Aorta (tissue), 5 donors: Measurements from ENCODE around the gene ITGA2B. TPM values are rescaled to one million over a fixed set of nuclear protein-coding genes. Genes with fewer than 3 reads are reported as not detected.
"Not testable (repeated sequence)": the region's sequence is repeated elsewhere in the genome, so short reads cannot be mapped to it uniquely, and the experiment has no call there.

ENCODE experiments used
- ATAC-seq: fragments of 200-7000 bp; cut with Tn5 transposase; one replicate; pipeline ENCODE4 v1.9.1; 2022; ENCODE audit warnings: moderate library complexity; ENCODE audit not compliant: low FRiP score
- DNase-seq, 2 donors: peaks; one replicate each; pipeline ENCODE4 v3.0.0-alpha.2; 2020
- H3K27ac ChIP-seq, 2 donors: one replicate each; pipeline ENCODE4 v1.5.1; 2013; ENCODE audit warnings: low read length in 2 of 2, mild to moderate bottlenecking in 2 of 2, moderate library complexity in 2 of 2, control low read depth in 1 of 2, inconsistent platforms in 1 of 2, low read depth in 1 of 2
- H3K27me3 ChIP-seq, 2 donors: one replicate each; pipeline ENCODE4 v1.6.1; 2013; ENCODE audit warnings: control low read depth in 1 of 2, low read length in 1 of 2, mild to moderate bottlenecking in 1 of 2, moderate library complexity in 1 of 2; ENCODE audit not compliant: insufficient read depth in 2 of 2, control insufficient read depth in 1 of 2
- H3K36me3 ChIP-seq, 2 donors: one replicate each; pipeline ENCODE4 v1.6.1; 2013; ENCODE audit warnings: control low read depth in 1 of 2, low read length in 1 of 2, mild to moderate bottlenecking in 1 of 2; ENCODE audit not compliant: insufficient read depth in 2 of 2, control insufficient read depth in 1 of 2
- H3K4me1 ChIP-seq, 2 donors: one replicate each; pipeline ENCODE4 v1.6.1; 2013; ENCODE audit warnings: low read length in 2 of 2, control low read depth in 1 of 2, mild to moderate bottlenecking in 1 of 2, moderate library complexity in 1 of 2; ENCODE audit not compliant: insufficient read depth in 2 of 2, control insufficient read depth in 1 of 2
- H3K4me3 ChIP-seq, 2 donors: one replicate each; pipeline ENCODE4 v1.5.1; 2013; ENCODE audit warnings: low read length in 2 of 2, control low read depth in 1 of 2, mild to moderate bottlenecking in 1 of 2
- H3K9me3 ChIP-seq: one replicate; pipeline ENCODE4 v1.6.1; 2013; ENCODE audit warnings: mild to moderate bottlenecking, low read length; ENCODE audit not compliant: control insufficient read depth
- WGBS, 2 donors: extraction: QIAGEN DNeasy Blood & Tissue Kit; methylation state at CpG; one replicate each; pipeline ENCODE4 v1.1.7; 2013; 5-methylcytosine and 5-hydroxymethylcytosine counted together
- intact Hi-C, 2 donors: fragments of 100-400 bp; cut with DNase I; formaldehyde crosslinking; loops; one replicate each; pipeline versions ENCODE4 v1.14.2 to v1.15.0; 2022
- polyA plus RNA-seq, 2 donors: library from polyadenylated mRNA; stranded (reverse); fragments of 200-250 nt; gene quantifications; one replicate each; pipeline ENCODE4 v1.2.3, GENCODE V29; 2013
- total RNA-seq, 2 donors: library from RNA; stranded (reverse); fragmentation: NEBNext Ultra II Directional; extraction: Animal tissue kit (Norgen Biotek cat#: 25700); gene quantifications; one replicate each; pipeline ENCODE4 v1.2.1, GENCODE V29; 2021
- donor health status: healthy with polysubstance abuse.
- donor health status: Bipolar disorder and iron deficiency.
- donor health status: DM: no; HTN: no; CAD: no.
- donor health status: DM: no; HTN: no; CAD: no.
- donor health status: DM: yes; HTN: yes; CAD: no.

Gene ITGA2B
- total and polyA plus RNA-seq, 4 donors, result 0.38 to 3.4 (median 2.2) TPM

DNA sequence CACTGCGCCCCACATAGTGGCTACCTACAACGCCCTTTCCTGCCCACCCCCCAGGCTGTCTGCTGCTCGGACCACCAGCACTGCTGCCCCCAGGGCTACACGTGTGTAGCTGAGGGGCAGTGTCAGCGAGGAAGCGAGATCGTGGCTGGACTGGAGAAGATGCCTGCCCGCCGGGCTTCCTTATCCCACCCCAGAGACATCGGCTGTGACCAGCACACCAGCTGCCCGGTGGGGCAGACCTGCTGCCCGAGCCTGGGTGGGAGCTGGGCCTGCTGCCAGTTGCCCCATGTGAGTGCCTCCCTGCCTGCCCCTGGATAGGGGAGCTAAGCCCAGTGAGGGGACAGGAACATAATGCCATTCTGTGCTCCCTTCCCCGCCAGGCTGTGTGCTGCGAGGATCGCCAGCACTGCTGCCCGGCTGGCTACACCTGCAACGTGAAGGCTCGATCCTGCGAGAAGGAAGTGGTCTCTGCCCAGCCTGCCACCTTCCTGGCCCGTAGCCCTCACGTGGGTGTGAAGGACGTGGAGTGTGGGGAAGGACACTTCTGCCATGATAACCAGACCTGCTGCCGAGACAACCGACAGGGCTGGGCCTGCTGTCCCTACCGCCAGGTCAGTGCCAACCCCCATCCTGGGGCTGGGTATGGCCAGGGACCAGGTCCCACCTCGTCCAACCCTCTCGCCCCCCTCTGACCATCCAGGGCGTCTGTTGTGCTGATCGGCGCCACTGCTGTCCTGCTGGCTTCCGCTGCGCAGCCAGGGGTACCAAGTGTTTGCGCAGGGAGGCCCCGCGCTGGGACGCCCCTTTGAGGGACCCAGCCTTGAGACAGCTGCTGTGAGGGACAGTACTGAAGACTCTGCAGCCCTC, 37.3 kb downstream of the ITGA2B start:
- WGBS, 2 donors, result 83 to 84% methylated on average over 36 of the region's 36 CpGs
- no peak for ATAC-seq
- DNase-seq, result peak in 1 of 2 donors; percentile 49
- Histone ChIP-seq H3K4me3 (no peak overlapping the region), H3K9me3 (no peaks in the 10 kb centered on the region), H3K4me1 (no peaks in the 10 kb centered on the region), H3K27me3 (no peaks in the 10 kb centered on the region), H3K27ac (no peak overlapping the region), H3K36me3 (no peaks in the 10 kb centered on the region)
- intact Hi-C loops, result no loop called here

DNA sequence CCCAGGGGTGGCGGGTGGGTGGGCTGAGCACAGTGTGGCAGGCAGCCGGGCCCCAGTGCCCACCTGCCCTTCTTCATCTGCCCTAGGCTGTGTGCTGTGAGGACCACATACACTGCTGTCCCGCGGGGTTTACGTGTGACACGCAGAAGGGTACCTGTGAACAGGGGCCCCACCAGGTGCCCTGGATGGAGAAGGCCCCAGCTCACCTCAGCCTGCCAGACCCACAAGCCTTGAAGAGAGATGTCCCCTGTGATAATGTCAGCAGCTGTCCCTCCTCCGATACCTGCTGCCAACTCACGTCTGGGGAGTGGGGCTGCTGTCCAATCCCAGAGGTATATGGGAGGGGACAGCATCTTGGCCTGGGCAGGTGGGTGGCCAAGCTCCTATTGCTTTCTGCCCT, 38.0 kb downstream of the ITGA2B start:
- Histone ChIP-seq H3K27ac (no peak overlapping the region), H3K9me3 (no peaks in the 10 kb centered on the region), H3K27me3 (no peaks in the 10 kb centered on the region), H3K4me3 (no peak overlapping the region), H3K36me3 (no peaks in the 10 kb centered on the region), H3K4me1 (no peaks in the 10 kb centered on the region)
- DNase-seq, result peak in 1 of 2 donors; percentile 18
- intact Hi-C loops, result no loop called here
- WGBS, 2 donors, result 87% methylated on average over 8 of the region's 8 CpGs
- ATAC-seq, result no peak

DNA sequence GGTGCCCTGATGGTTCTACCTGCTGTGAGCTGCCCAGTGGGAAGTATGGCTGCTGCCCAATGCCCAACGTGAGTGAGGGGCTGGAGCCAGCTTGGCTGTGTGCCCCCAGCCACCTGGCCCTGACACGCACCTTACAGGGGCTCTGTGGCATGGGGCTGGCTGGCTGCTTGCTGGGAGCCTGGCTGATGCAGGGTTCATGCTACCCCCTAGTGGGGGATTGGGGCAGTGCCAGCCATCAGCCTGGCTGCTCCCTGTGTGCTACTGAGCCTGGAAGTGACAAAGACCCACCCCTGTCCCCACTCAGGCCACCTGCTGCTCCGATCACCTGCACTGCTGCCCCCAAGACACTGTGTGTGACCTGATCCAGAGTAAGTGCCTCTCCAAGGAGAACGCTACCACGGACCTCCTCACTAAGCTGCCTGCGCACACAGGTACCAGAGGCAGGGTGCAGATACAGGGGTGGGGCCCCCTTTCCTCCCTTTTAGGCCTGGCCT, 38.7 kb downstream of the ITGA2B start:
- peak; percentile 47 for ATAC-seq
- Histone ChIP-seq H3K27me3 (no peaks in the 10 kb centered on the region), H3K9me3 (no peaks in the 10 kb centered on the region), H3K27ac (no peak overlapping the region), H3K36me3 (no peaks in the 10 kb centered on the region), H3K4me3 (no peak overlapping the region), H3K4me1 (no peaks in the 10 kb centered on the region)
- DNase-seq, result peak; percentile 68 to 87
- 66% methylated on average over 6 of the region's 6 CpGs for WGBS, 2 donors
- intact Hi-C loops, result no loop called here

DNA sequence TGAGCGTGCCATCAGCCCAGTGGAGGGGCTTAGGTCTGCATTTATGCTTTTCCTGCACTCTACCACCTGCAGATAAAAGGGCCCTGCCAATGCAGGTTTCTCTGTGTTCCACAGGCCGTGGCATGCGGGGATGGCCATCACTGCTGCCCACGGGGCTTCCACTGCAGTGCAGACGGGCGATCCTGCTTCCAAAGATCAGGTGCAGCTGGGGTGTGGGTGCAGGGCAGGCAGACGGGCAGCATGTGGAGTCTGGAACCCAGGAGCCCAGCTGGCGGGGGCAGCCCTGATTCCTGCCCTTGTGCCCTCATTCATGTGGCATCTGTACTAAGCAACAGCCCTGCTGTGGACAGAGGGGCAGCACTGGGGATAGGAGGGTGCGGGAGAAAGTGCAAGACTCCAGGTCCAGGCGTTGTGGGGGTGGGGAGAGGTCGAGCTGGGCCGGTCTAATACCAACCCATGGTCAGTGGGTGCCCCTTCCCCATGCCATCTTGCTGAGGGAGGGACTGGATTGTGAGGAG, 39.8 kb downstream of the ITGA2B start:
- H3K27ac ChIP-seq, result no peak overlapping the region
- no peak overlapping the region for H3K4me3 ChIP-seq
- H3K4me1 ChIP-seq, result no peaks in the 10 kb centered on the region
- intact Hi-C loops, result loop anchor here in 1 of 2 donors (10.0 kb wide), 1 partner anchor 955 kb away; the partner anchor contains the start of gene ARL4D
- H3K36me3 ChIP-seq, result no peaks in the 10 kb centered on the region
- 84 to 86% methylated on average over 12 of the region's 12 CpGs for WGBS, 2 donors
- DNase-seq, result peak in 1 of 2 donors; percentile 42
- ATAC-seq, result no peak
- no peaks in the 10 kb centered on the region for H3K9me3 ChIP-seq
- H3K27me3 ChIP-seq, result no peaks in the 10 kb centered on the region

DNA sequence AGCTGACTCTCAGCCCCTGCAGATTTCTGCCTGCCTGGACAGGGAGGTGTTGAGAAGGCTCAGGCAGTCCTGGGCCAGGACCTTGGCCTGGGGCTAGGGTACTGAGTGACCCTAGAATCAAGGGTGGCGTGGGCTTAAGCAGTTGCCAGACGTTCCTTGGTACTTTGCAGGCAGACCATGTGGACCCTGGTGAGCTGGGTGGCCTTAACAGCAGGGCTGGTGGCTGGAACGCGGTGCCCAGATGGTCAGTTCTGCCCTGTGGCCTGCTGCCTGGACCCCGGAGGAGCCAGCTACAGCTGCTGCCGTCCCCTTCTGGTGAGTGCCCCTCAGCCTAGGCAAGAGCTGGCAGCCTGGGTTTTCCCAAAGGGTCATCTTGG, 40.5 kb downstream of the ITGA2B start:
- no peaks in the 10 kb centered on the region for H3K36me3 ChIP-seq
- no peak overlapping the region for H3K4me3 ChIP-seq
- intact Hi-C loops, result loop anchor here in 1 of 2 donors (10.0 kb wide), 1 partner anchor 954 kb away; the partner anchor contains the start of gene ARL4D
- DNase-seq (peak in 1 of 2 donors; percentile 37), ATAC-seq (no peak)
- H3K9me3 ChIP-seq, result no peaks in the 10 kb centered on the region
- WGBS, 2 donors, result 85% methylated on average over 6 of the region's 6 CpGs
- H3K27ac ChIP-seq, result no peak overlapping the region
- H3K27me3 ChIP-seq, result no peaks in the 10 kb centered on the region
- H3K4me1 ChIP-seq, result peaks cover 0 to 3% of the 10 kb centered on the region in 2 donors

DNA sequence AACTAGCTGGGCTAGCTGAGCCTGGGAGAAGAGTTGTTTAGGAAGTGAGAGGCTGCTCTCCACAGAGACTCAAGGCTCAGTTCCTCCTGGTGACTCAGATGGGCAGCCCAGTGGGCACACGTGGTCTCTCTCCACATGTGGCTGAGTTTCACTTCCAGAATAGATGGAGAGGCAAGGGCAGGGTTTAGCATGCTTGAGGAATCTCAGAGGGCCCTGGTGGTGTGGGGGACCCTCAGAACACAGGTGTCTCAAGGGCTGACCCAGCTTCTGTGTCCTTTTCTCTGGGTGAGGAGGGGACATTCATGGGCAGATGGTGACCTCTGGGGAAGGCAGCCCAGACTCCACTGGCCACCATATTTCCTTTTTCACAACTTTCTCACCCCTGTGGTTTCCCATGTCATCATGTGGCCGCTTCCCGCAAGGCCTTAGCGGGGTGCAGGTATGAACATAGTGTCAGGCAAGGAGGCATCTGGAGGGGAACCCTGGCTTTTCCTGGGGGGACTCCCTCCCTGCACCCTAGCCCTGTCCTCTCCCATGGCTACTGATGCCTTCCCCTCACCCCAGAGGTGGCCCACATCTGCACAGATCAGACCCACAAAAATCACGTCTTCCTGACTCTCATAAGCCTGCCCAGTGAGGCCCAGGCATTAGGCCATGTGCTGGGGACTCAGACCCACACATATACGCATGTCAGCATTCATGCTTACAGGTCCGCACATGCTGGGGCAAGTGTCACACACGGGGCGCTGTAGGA, 41.0 kb downstream of the ITGA2B start:
- Histone ChIP-seq H3K27me3 (no peaks in the 10 kb centered on the region), H3K4me3 (no peak overlapping the region), H3K9me3 (no peaks in the 10 kb centered on the region), H3K27ac (no peak overlapping the region), H3K4me1 (peaks cover 0 to 3% of the 10 kb centered on the region in 2 donors), H3K36me3 (no peaks in the 10 kb centered on the region)
- ATAC-seq, result no peak
- intact Hi-C loops, result loop anchor here in 1 of 2 donors (10.0 kb wide), 1 partner anchor 954 kb away; the partner anchor contains the start of gene ARL4D
- 77 to 79% methylated on average over 9 of the region's 9 CpGs for WGBS, 2 donors
- DNase-seq, result peak in 1 of 2 donors; percentile 78

DNA sequence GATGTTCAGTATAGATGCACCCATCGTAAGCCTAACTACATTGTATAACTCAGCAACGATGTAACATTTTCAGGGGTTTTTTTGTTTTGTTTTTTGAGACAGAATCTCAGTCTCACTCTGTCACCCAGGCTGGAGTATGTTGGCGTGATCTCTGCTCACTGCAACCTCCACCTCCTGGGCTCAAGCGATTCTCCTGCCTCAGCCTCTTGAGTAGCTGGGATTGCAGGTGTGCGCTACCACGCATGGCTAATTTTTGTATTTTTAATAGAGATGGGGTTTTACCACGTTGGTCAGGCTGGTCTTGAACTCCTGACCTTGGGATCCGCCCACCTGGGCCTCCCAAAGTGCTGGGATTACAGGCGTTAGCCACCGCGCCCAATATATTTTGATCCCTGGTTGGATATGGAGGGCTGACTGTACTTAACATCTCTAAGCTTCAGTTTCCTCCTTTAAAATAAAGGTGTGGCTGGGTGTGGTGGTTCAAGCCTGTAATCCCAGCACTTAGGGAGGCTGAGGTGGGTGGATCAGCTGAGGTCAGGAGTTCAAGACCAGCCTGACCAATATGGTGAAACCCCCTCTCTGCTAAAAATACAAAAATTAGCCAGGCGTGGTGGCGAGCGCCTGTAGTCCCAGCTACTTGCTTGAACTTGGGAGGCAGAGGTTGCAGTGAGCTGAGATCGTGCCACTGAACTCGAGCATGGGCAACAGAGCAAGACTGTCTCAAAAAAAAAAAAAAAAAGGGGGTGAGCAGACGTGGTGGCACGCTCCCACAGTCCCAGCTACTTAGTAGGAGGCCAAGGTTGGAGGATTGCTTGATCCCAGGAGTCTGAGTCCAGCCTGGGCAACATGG, 42.0 kb downstream of the ITGA2B start:
- not testable (repeated sequence) for H3K4me3 ChIP-seq, H3K36me3 ChIP-seq, ATAC-seq, H3K27ac ChIP-seq, H3K27me3 ChIP-seq, H3K9me3 ChIP-seq, H3K4me1 ChIP-seq
- WGBS, 2 donors, result 83 to 85% methylated on average over 18 of the region's 18 CpGs
- peak in 1 of 2 donors; percentile 22 for DNase-seq
- intact Hi-C loops, result loop anchor here in 1 of 2 donors (10.0 kb wide), 1 partner anchor 953 kb away; the partner anchor contains the start of gene ARL4D
